Measurements from ENCODE around the gene GABRD. TPM values are rescaled to one million over a fixed set of nuclear protein-coding genes. Genes with fewer than 3 reads are reported as not detected.
A peak's percentile ranks its signal among the peaks of the same experiment; 100 is the strongest.

Gene GABRD
- total and polyA plus RNA-seq, 2 experiments from 2014 or later: not detected

DNA sequence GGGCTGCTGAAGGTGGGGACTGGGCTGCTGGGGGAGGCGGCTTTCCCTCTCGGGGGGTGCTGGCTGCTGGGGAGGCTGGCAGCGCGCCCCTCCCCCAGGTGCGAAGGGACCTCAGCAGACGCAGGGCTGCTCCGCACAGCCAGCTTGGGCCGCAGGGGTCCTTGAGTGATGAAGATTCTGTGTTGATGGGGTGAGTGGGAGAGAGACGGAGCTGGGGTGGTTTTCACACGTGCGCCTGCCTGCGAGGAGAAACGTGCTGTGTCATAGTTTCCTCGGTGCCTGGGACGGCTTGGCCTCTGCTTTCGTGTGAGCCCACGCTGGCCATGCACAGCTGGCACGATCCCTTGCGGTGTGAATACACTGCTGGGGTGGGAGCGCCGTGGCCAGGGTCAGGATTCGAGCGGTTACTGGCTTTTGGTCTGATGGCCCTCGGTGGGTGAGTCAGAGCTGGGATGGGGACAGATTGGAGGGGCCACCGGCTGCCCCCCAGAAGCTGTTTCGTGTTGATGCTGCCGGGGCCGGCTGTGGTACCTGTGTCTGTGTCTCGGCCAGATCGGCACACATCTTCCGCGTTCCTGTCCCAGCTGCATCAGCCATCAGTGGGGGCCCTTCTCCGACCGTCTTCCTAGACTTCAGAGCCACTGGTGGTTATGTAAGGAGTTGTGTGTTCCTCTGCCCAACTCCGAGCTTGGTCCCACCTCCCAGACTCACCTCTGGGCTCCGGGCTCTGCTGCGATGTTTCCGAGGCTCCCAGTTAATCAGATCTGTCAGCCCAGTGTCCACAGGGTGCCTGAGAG is 56.0 kb downstream of the GABRD start:
- Histone ChIP-seq H2AFZ (no peak overlapping the region), H4K20me1 (ENCODE audit: insufficient read depth) (no peaks in the 10 kb centered on the region), H3K27ac (no peak overlapping the region), H3K27me3 (replicated peaks; ENCODE audit: insufficient read depth) (no peaks in the 10 kb centered on the region), H3F3A (ENCODE audit: insufficient read depth) (no peaks in the 10 kb centered on the region), H3K4me3 (no peak overlapping the region), H3K4me2 (ENCODE audit: unreplicated experiment) (no peak overlapping the region), H3K9me2 (ENCODE audit: insufficient read depth) (no peaks in the 10 kb centered on the region), H3K9me3 (ENCODE audit: low read depth) (no peaks in the 10 kb centered on the region), H3K4me1 (ENCODE audit: insufficient read depth) (no peaks in the 10 kb centered on the region), H3K79me2 (ENCODE audit: insufficient read depth) (no peaks in the 10 kb centered on the region), H3K36me3 (ENCODE audit: low read depth) (no peaks in the 10 kb centered on the region), H3K9ac (no peak overlapping the region)
- WGBS, 2 experiments (ENCODE audit: low coverage in 1 of 2, low lambda C conversion rate in 2 of 2, missing lambda C conversion rate in 2 of 2): 54 to 56% methylated on average over 37 to 38 of the region's 38 CpGs
- TF ChIP-seq EZH2phosphoT487 (IDR thresholded peaks at IDR 0.05; ENCODE audit: insufficient read depth, low read depth) (no peak), EZH2 (IDR thresholded peaks at IDR 0.05; ENCODE audit: insufficient read depth, poor library complexity, severe bottlenecking) (no peak)
- in situ Hi-C loops (cut with MboI): no loop called here
- peak; percentile 50 for DNase-seq

DNA sequence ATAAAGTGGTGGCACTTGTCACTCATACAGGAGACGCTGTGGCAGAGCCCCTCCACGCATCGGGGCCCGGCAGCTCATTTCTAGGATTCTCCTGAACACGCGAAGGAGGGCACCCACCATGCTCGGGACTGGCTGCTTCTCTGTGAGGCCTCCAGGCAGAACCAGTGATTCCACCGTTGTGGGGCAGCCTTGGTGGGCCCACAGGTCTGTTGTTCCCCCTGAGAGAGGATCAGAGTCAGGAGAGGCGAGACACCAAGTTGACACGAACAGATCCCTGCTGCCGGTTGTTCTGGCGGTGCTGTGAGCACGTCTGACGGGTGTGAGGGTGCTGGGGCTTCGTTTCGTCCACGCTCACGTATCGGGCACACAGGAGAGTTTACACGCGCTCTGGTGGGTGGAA is 57.7 kb downstream of the GABRD start:
- Histone ChIP-seq H3K9me2 (ENCODE audit: insufficient read depth) (no peaks in the 10 kb centered on the region), H3K79me2 (ENCODE audit: insufficient read depth) (no peaks in the 10 kb centered on the region), H3K4me3 (no peak overlapping the region), H3K4me2 (ENCODE audit: unreplicated experiment) (no peak overlapping the region), H4K20me1 (ENCODE audit: insufficient read depth) (no peaks in the 10 kb centered on the region), H2AFZ (no peak overlapping the region), H3K9me3 (ENCODE audit: low read depth) (no peaks in the 10 kb centered on the region), H3K4me1 (ENCODE audit: insufficient read depth) (no peaks in the 10 kb centered on the region), H3K27ac (no peak overlapping the region), H3K27me3 (replicated peaks; ENCODE audit: insufficient read depth) (no peaks in the 10 kb centered on the region), H3F3A (ENCODE audit: insufficient read depth) (no peaks in the 10 kb centered on the region), H3K36me3 (ENCODE audit: low read depth) (no peaks in the 10 kb centered on the region), H3K9ac (no peak overlapping the region)
- DNase-seq: no peak
- TF ChIP-seq EZH2 (IDR thresholded peaks at IDR 0.05; ENCODE audit: insufficient read depth, poor library complexity, severe bottlenecking) (no peak), EZH2phosphoT487 (IDR thresholded peaks at IDR 0.05; ENCODE audit: insufficient read depth, low read depth) (no peak)
- in situ Hi-C loops (cut with MboI): no loop called here
- WGBS, 2 experiments (ENCODE audit: low coverage in 1 of 2, low lambda C conversion rate in 2 of 2, missing lambda C conversion rate in 2 of 2): 71 to 75% methylated on average over 21 of the region's 21 CpGs

DNA sequence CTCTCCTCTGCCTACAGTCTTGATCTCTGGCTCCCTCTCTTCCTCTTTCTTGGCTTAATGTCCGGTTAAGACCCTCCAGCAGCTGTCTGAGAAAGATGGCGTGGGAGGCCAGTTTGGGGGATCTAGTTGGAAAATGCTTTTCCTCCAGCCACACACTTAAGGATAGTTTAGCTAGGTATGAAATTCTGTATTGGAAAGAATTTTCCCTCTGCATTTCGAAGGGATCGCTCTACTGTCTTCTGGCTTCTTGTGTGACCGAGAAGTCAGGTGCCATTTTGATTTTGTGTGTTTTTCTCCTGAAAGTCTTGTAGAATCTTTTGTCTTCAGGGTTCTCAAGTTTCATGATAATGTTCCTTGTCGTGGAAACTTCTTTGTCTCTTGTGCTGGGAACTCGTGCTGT is 59.0 kb downstream of the GABRD start:
- H2AFZ ChIP-seq: no peak overlapping the region
- H3K4me3 ChIP-seq: no peak overlapping the region
- no peaks in the 10 kb centered on the region for H4K20me1 ChIP-seq (ENCODE audit: insufficient read depth)
- H3K4me2 ChIP-seq (ENCODE audit: unreplicated experiment): no peak overlapping the region
- no peak for TF ChIP-seq EZH2phosphoT487 (IDR thresholded peaks at IDR 0.05; ENCODE audit: insufficient read depth, low read depth)
- TF ChIP-seq EZH2 (IDR thresholded peaks at IDR 0.05; ENCODE audit: insufficient read depth, poor library complexity, severe bottlenecking): no peak
- no peaks in the 10 kb centered on the region for H3K27me3 ChIP-seq (replicated peaks; ENCODE audit: insufficient read depth)
- H3F3A ChIP-seq (ENCODE audit: insufficient read depth): no peaks in the 10 kb centered on the region
- no peak overlapping the region for H3K9ac ChIP-seq
- in situ Hi-C loops (cut with MboI): no loop called here
- no peaks in the 10 kb centered on the region for H3K9me3 ChIP-seq (ENCODE audit: low read depth)
- WGBS, 2 experiments (ENCODE audit: low coverage in 1 of 2, low lambda C conversion rate in 2 of 2, missing lambda C conversion rate in 2 of 2): 73 to 75% methylated on average over 7 of the region's 7 CpGs
- no peaks in the 10 kb centered on the region for H3K4me1 ChIP-seq (ENCODE audit: insufficient read depth)
- H3K27ac ChIP-seq: no peak overlapping the region
- H3K79me2 ChIP-seq (ENCODE audit: insufficient read depth): no peaks in the 10 kb centered on the region
- no peaks in the 10 kb centered on the region for H3K9me2 ChIP-seq (ENCODE audit: insufficient read depth)
- no peak for DNase-seq
- no peaks in the 10 kb centered on the region for H3K36me3 ChIP-seq (ENCODE audit: low read depth)

DNA sequence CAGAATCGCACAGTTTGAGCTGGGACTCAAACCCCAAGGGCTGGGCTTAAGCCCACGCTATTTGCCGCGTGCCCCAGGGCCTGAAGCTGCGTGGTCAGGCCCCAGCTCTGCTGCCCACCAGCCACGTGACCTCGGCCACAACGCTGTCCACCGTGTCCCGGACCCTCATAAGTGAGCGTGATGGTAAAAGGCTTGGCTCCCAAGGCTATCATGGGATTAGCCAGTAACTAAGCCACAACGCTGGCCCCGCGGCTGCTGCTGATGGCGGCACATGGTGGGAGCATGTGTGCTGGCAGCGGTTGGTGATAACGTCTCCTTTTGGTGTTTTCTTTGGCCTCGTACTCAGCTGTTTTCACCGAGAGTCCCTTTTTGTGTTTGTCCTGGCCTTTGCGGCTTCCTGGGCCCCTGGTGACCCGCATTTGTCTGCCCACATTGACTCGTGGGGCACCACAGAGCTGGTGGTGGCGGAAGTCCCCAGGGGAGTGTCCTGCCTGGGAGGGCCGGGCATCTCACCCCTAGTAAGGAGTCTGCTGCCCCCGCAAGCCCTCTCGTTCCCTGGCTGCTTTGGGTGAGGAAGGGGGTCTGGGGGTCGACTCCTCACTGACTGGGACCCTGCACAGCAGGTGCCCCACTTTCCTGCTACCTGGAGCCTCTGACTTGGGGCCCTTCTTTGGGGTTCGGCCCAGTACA is 60.4 kb downstream of the GABRD start:
- in situ Hi-C loops (cut with MboI): no loop called here
- H3K9ac ChIP-seq: no peak overlapping the region
- 86 to 89% methylated on average over 27 to 28 of the region's 28 CpGs for WGBS, 2 experiments (ENCODE audit: low coverage in 1 of 2, low lambda C conversion rate in 2 of 2, missing lambda C conversion rate in 2 of 2)
- TF ChIP-seq EZH2 (IDR thresholded peaks at IDR 0.05; ENCODE audit: insufficient read depth, poor library complexity, severe bottlenecking): no peak
- TF ChIP-seq EZH2phosphoT487 (IDR thresholded peaks at IDR 0.05; ENCODE audit: insufficient read depth, low read depth): no peak
- no peaks in the 10 kb centered on the region for H3K9me2 ChIP-seq (ENCODE audit: insufficient read depth)
- H3K36me3 ChIP-seq (ENCODE audit: low read depth): no peaks in the 10 kb centered on the region
- no peaks in the 10 kb centered on the region for H3F3A ChIP-seq (ENCODE audit: insufficient read depth)
- no peaks in the 10 kb centered on the region for H3K27me3 ChIP-seq (replicated peaks; ENCODE audit: insufficient read depth)
- no peaks in the 10 kb centered on the region for H4K20me1 ChIP-seq (ENCODE audit: insufficient read depth)
- H3K79me2 ChIP-seq (ENCODE audit: insufficient read depth): no peaks in the 10 kb centered on the region
- no peaks in the 10 kb centered on the region for H3K9me3 ChIP-seq (ENCODE audit: low read depth)
- no peak overlapping the region for H2AFZ ChIP-seq
- DNase-seq: no peak
- no peak overlapping the region for H3K4me2 ChIP-seq (ENCODE audit: unreplicated experiment)
- H3K27ac ChIP-seq: no peak overlapping the region
- no peaks in the 10 kb centered on the region for H3K4me1 ChIP-seq (ENCODE audit: insufficient read depth)
- H3K4me3 ChIP-seq: no peak overlapping the region
